Esophagus muscularis mucosa (tissue), 4 donors: ENCODE results near the gene GPR27.
A peak's percentile ranks its signal among the peaks of the same experiment; 100 is the strongest.

Source experiments
- EP300 ChIP-seq: sonication (generic); formaldehyde crosslinking; IDR thresholded peaks from one replicate; pipeline ENCODE4 v1.6.1; 2017; ENCODE audit warnings: antibody characterized with exemption
- POLR2A ChIP-seq: fragments of 450-650 bp; IDR thresholded peaks from one replicate; pipeline ENCODE4 v1.6.1; 2017; ENCODE audit warnings: antibody characterized with exemption, moderate library complexity, mild to moderate bottlenecking, low read depth
- POLR2AphosphoS5 ChIP-seq, 2 donors: sonication (generic); formaldehyde crosslinking; IDR thresholded peaks; one replicate each; pipeline ENCODE4 v1.6.1; 2017; ENCODE audit warnings: antibody characterized with exemption in 2 of 2
- TF ChIP-seq, protein P1 (sequence below), 3 experiments: fragments of 200-600 bp in 2 of 3; fragments of 450-650 bp in 1 of 3; sonication (generic) in 2 of 3; IDR thresholded peaks; one replicate each; pipeline ENCODE4 v1.5.1; 2017 to 2019; ENCODE audit warnings: antibody characterized with exemption in 3 of 3, mild to moderate bottlenecking in 2 of 3, moderate library complexity in 1 of 3

DNA sequence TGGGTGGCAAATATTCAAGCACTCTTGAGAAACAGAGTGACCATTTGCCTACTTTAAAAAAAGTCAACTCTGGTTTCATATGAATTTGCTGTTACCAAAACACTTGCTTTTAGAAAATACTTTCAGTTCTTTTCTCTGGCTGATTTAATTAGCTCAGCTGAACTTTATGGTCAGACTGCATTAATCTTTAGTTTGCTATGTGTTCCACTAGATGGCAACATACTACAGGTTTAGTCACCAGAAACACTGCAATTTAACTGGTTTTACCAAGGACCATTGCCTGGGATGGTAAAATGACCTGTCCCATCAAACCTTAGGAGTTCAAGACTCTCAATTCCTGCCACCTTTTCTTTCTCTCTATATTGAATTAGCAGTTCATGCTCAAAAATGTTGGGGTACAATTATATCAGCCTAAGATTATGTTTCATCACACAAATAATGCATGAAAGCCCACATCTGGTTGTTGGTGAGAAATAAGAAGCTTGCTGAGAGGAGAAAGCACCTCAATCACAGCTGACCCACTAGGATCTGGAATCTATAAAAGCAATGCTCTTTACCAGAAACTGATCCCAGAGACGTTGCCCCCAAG lies 42.7 kb upstream of the GPR27 start:
- TF ChIP-seq, protein P1, sequence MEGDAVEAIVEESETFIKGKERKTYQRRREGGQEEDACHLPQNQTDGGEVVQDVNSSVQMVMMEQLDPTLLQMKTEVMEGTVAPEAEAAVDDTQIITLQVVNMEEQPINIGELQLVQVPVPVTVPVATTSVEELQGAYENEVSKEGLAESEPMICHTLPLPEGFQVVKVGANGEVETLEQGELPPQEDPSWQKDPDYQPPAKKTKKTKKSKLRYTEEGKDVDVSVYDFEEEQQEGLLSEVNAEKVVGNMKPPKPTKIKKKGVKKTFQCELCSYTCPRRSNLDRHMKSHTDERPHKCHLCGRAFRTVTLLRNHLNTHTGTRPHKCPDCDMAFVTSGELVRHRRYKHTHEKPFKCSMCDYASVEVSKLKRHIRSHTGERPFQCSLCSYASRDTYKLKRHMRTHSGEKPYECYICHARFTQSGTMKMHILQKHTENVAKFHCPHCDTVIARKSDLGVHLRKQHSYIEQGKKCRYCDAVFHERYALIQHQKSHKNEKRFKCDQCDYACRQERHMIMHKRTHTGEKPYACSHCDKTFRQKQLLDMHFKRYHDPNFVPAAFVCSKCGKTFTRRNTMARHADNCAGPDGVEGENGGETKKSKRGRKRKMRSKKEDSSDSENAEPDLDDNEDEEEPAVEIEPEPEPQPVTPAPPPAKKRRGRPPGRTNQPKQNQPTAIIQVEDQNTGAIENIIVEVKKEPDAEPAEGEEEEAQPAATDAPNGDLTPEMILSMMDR (IDR thresholded peaks at IDR 0.05) = peak; percentile 61 to 70 (median 64)
- TF ChIP-seq POLR2A (no peak), EP300 (no peak), POLR2AphosphoS5 (IDR thresholded peaks at IDR 0.05) (no peak)
